BE2C (cell line): ENCODE results near the gene HECA.

Experiments used
- DNase-seq: peaks from one replicate; pipeline ENCODE4 v3.0.0-alpha.2; 2020
- H3K27me3 ChIP-seq: fragments of 250-450 bp; sonication (Bioruptor Pico); 2 replicates; pipeline ENCODE4 v1.5.1; 2020; ENCODE audit warnings: mild to moderate bottlenecking
- H3K36me3 ChIP-seq: fragments of 250-450 bp; sonication (Bioruptor Pico); 2 replicates; pipeline ENCODE4 v1.5.1; 2020; ENCODE audit warnings: mild to moderate bottlenecking
- H3K4me1 ChIP-seq: fragments of 250-450 bp; sonication (Bioruptor Pico); 2 replicates; pipeline ENCODE4 v1.5.1; 2020
- H3K4me3 ChIP-seq: 2 replicates; pipeline ENCODE4 v1.5.1; 2011; ENCODE audit warnings: low read depth, low read length
- H3K9me3 ChIP-seq: fragments of 250-450 bp; sonication (Bioruptor Pico); 2 replicates; pipeline ENCODE4 v1.5.1; 2020
- CTCF ChIP-seq: IDR thresholded peaks from 2 replicates; pipeline ENCODE4 v1.5.1; 2012; ENCODE audit warnings: mild to moderate bottlenecking, low read depth, low read length

Gene HECA

GRCh38 chr6:139142262-139142661, 7.4 kb downstream of the HECA start:
- Histone ChIP-seq H3K9me3 (no peaks in the 10 kb centered on the region), H3K4me1 (no peaks in the 10 kb centered on the region), H3K4me3 (no peak overlapping the region), H3K27me3 (peaks cover 5% of the 10 kb centered on the region; the same call in 1 of the 2 replicates), H3K36me3 (no peaks in the 10 kb centered on the region)
- no peak for TF ChIP-seq CTCF
- no peak for DNase-seq

DNA sequence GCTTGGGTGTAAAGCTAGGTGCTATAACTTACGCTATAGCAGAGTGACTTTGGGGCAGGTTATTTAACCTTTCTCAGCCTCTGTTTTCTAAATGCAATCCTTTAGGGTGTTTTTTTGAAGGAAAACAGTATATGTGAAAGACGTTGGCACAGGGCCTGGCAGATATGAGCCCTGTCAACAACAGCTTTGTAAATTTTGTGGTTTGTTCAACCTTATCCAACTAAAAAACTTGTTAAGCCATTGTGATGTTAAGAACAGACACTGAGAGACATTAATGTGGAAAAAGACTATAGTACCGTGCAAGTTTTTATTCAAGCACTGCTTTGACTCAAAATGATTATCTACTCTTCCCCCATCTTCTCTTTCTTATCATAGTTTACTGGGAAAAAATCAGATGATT, 8.2 kb downstream of the HECA start:
- no peak for DNase-seq
- Histone ChIP-seq H3K9me3 (no peaks in the 10 kb centered on the region), H3K4me1 (no peaks in the 10 kb centered on the region), H3K4me3 (no peak overlapping the region), H3K27me3 (peaks cover 5% of the 10 kb centered on the region; the same call in 1 of the 2 replicates), H3K36me3 (no peaks in the 10 kb centered on the region)
- TF ChIP-seq CTCF = no peak

DNA sequence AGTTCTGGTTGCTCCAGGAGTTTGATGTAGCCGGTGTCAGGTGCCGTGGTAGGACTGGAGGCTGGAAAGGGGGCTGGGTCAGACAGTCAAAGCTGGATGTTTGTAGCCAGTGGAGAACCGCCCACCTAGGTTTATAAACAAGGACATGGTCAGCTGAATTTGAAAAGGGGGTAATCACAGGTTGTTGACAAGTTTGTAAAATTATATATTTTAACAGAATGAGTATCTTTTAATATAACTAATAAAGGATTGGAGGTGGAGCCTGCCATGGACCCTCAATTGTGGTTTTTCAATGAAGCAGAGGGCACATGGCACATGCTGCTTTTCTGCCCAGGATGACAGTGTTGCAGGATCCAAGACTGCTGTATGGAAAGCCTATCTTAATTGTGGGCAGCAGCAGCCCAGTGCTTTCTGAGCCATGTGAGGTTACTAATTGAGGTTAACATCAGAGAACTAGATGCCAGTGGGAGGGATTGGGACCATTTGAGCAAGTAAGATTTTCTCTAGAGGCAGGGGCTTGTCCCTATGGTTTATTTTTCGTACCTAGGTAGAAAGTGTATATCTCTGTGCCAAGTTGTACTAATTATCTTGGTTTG, 9.7 kb downstream of the HECA start:
- H3K9me3 ChIP-seq = no peaks in the 10 kb centered on the region
- no peak for TF ChIP-seq CTCF
- no peak for DNase-seq
- no peaks in the 10 kb centered on the region for H3K36me3 ChIP-seq
- no peaks in the 10 kb centered on the region for H3K27me3 ChIP-seq
- no peaks in the 10 kb centered on the region for H3K4me1 ChIP-seq
- no peak overlapping the region for H3K4me3 ChIP-seq

DNA sequence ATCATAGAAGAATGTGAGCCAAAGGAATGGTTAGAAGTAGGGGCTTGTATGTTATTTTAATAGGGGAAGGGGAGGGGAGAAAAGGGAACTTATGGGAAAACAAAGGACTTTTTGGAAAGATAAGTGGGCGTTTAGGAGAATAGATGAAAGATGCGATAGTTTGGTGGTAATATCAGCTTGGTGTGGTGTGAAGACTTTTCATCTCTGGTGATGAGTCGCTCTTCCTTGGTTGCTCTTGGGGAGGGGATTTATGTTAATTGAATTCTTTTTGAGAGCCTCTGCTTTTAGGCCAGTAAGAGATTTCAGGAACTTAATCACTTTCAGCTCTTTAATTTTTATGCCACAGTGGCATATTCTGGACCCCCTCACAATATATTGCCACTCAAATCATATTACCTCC, 10.8 kb downstream of the HECA start:
- Histone ChIP-seq H3K9me3 (no peaks in the 10 kb centered on the region), H3K4me3 (no peak overlapping the region), H3K36me3 (no peaks in the 10 kb centered on the region), H3K4me1 (no peaks in the 10 kb centered on the region), H3K27me3 (no peaks in the 10 kb centered on the region)
- DNase-seq = no peak
- TF ChIP-seq CTCF = no peak

DNA sequence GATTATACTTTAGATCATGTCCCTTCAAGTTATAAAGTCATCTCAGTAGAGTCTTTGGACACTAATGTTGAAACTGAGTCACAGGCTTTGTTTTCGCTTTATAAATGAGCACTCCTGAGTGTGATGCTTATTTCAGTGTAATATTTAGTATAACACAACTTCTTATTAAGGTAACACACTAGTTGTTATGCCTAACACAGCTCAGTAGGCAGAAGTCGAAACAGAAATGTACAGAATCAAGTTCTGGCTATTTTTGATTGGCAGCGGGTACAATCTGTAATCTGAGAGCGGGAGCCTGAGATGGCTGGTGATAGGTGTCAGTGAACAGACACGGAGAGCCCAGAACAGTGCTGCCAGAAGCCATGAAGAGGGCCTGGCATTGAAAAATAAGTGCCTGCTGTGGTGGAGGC, 11.4 kb downstream of the HECA start:
- Histone ChIP-seq H3K36me3 (no peaks in the 10 kb centered on the region), H3K9me3 (no peaks in the 10 kb centered on the region), H3K4me3 (no peak overlapping the region), H3K4me1 (no peaks in the 10 kb centered on the region), H3K27me3 (no peaks in the 10 kb centered on the region)
- TF ChIP-seq CTCF = no peak
- DNase-seq = no peak

DNA sequence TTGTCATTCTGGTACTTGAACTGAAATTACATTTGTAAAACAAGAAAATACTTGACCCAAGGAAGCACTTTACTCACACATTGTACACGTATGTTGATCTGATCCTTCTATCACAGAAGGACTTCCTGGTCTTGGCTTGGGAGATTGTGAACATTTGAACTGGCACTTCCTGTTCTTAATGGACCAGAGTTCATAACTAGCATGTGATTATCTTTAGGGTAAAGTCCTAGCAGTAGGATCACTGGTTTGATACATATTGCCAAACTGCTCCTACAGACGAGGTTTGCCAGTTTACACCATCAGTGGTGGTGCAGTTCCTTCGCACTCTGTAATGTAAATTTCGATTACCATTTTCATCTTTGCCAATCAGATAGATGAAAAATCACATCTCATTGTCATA, 12.7 kb downstream of the HECA start:
- TF ChIP-seq CTCF = no peak
- H3K36me3 ChIP-seq = no peaks in the 10 kb centered on the region
- no peak overlapping the region for H3K4me3 ChIP-seq
- H3K9me3 ChIP-seq = no peaks in the 10 kb centered on the region
- no peak for DNase-seq
- no peaks in the 10 kb centered on the region for H3K27me3 ChIP-seq
- H3K4me1 ChIP-seq = no peaks in the 10 kb centered on the region
